ENCODE data around the gene CBY1.
A peak's percentile ranks its signal among the peaks of the same experiment; 100 is the strongest.

DNA sequence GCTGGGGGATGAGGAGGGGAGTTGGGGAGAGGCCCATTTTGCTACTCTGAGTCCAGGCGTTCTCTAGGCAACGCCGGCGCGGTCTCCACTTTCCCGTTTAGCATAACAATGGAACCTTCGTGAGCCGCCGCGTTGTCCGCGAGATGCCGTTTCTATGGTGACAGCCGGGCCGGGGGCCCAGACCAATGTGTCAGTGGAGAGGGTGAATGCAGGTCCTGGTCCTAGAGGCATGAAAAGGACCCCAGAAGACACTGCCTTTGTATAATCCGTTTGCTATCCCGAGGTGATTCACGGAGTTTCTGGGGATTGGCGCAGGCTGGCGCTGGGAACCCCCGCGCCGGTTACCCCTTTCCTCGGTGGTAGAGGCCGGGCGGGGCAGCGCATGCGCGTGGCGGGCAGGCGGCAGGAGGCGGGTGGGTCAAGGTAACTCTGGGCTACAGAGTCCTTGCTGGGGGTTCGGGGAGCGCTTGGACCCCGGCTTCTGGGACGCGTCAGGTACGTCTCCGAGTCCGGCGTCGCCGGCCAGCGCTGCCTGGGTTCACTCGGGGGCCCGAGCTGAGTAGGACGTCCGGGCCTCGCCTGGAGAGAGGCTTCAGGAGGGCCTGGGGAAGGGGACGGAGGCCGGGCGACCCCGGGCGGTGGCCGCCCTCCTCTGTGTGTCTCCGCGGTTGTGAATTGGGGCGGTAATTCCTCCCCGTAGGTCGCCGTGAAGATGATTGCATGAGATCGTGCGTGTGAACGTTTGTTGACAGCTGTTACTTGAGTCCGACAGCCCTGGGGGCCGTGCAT lies at the start of gene CBY1, which contains the start of gene FAM227A:
- TF ChIP-seq POLR2A (IDR thresholded peaks at IDR 0.05; ENCODE audit: low read depth, low read length) (peak; percentile 49; the same call in 1 of the 2 replicates), POLR2AphosphoS5 (IDR thresholded peaks at IDR 0.05; ENCODE audit: low read depth, low read length) (peak; percentile 50; the same call in 1 of the 2 replicates), PAX5 (IDR thresholded peaks at IDR 0.05; ENCODE audit: insufficient read depth, low read length, severe bottlenecking) (no peak), TAF1 (IDR thresholded peaks at IDR 0.05; ENCODE audit: low read depth, low read length) (peak; percentile 15; the same call in 1 of the 2 replicates), SPI1 (IDR thresholded peaks at IDR 0.05; ENCODE audit: low read depth, low read length) (no peak)
